ENCODE results near the gene SYTL2.

DNA sequence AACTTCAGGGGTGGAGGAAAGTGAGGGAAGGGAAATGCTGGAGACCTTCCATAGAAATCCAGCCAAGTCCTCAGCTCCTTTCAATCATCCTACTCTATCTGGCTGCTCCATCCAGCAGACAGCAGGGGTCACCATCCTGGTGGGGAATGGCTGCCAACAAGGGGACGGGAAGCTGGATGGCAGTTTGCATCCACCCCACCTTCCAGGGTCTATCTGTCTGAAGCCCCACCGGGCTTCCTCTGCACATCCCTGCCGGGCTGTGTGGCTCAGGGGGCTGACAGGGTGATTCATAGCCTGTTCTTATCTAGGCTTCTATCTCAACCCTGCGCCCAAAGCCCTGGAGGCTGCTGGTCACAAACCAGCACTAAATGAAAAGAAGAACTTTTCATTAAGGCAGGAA is 1.1 kb downstream of the SYTL2 start:
- TF ChIP-seq, protein P1, sequence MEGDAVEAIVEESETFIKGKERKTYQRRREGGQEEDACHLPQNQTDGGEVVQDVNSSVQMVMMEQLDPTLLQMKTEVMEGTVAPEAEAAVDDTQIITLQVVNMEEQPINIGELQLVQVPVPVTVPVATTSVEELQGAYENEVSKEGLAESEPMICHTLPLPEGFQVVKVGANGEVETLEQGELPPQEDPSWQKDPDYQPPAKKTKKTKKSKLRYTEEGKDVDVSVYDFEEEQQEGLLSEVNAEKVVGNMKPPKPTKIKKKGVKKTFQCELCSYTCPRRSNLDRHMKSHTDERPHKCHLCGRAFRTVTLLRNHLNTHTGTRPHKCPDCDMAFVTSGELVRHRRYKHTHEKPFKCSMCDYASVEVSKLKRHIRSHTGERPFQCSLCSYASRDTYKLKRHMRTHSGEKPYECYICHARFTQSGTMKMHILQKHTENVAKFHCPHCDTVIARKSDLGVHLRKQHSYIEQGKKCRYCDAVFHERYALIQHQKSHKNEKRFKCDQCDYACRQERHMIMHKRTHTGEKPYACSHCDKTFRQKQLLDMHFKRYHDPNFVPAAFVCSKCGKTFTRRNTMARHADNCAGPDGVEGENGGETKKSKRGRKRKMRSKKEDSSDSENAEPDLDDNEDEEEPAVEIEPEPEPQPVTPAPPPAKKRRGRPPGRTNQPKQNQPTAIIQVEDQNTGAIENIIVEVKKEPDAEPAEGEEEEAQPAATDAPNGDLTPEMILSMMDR (IDR thresholded peaks at IDR 0.05), result no peak
- TF ChIP-seq POLR2A (IDR thresholded peaks at IDR 0.05), result no peak

All from tibial nerve (tissue), 3 donors.